ENCODE results near the gene AMZ1. TPM values are rescaled to one million over a fixed set of nuclear protein-coding genes. Genes with fewer than 3 reads are reported as not detected.
"Not testable (repeated sequence)": the region's sequence is repeated elsewhere in the genome, so short reads cannot be mapped to it uniquely, and the experiment has no call there.

AMZ1 gene
- total RNA-seq, 2 experiments from 2014 or later: 0.05 to 0.08 TPM

- DNase-seq: no peak
- Mint-ChIP-seq H3K4me1 (peaks cover 18% of the 10 kb centered on the region), H3K27ac (no peak overlapping the region), H3K9me3 (no peaks in the 10 kb centered on the region), H3K36me3 (ENCODE audit: low read depth) (no peaks in the 10 kb centered on the region), H3K27me3 (peaks cover 40% of the 10 kb centered on the region), H3K4me3 (no peak overlapping the region)
- ChIA-PET POLR2A (no interaction called here), CTCF (interaction anchor here (0.6 to 3.0 kb wide), 5 partner anchors 10 to 205 kb away, joined by 3 to 18 read pairs (median 11); no protein-coding TSS in a partner anchor)
Measured at GRCh38 chr7:2691011-2691707, 3.2 kb downstream of the AMZ1 start.

DNA sequence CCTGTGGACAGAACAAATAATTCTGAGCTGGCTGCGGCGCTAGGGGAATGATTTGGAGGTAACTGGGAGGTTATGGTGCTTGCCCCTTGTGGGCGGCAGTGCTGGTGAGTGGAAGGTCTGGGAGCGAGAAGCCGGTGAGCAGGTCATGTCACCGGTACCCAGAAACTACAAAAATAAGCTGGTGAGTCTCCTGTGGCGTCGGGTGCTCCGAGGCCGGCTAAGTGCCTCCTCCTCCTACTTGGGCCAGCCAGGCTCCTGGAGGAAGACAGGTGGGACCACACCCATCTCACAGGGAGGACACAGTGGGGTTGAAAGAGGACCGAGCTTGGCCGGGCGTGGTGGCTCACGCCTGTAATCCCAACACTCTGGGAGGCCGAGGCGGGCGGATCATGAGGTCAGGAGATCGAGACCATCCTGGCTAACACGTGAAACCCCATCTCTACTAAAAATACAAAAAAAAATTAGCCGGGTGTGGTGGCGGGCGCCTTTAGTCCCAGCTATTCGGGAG is 4.0 kb downstream of the AMZ1 start:
- DNase-seq; H3K27ac Mint-ChIP-seq; H3K4me3 Mint-ChIP-seq; H3K9me3 Mint-ChIP-seq; POLR2A ChIA-PET; H3K36me3 Mint-ChIP-seq (ENCODE audit: low read depth): not testable (repeated sequence)
- CTCF ChIA-PET: interaction anchor here (1.2 to 3.0 kb wide), 3 partner anchors 11 to 46 kb away, joined by 3 to 18 read pairs (median 11); no protein-coding TSS in a partner anchor
- Mint-ChIP-seq H3K27me3 (peaks cover 38% of the 10 kb centered on the region), H3K4me1 (peaks cover 18% of the 10 kb centered on the region)

GRCh38 chr7:2692543-2692942 is 4.5 kb downstream of the AMZ1 start:
- no peak for DNase-seq
- peaks cover 35% of the 10 kb centered on the region for H3K27me3 Mint-ChIP-seq
- POLR2A ChIA-PET: no interaction called here

DNA sequence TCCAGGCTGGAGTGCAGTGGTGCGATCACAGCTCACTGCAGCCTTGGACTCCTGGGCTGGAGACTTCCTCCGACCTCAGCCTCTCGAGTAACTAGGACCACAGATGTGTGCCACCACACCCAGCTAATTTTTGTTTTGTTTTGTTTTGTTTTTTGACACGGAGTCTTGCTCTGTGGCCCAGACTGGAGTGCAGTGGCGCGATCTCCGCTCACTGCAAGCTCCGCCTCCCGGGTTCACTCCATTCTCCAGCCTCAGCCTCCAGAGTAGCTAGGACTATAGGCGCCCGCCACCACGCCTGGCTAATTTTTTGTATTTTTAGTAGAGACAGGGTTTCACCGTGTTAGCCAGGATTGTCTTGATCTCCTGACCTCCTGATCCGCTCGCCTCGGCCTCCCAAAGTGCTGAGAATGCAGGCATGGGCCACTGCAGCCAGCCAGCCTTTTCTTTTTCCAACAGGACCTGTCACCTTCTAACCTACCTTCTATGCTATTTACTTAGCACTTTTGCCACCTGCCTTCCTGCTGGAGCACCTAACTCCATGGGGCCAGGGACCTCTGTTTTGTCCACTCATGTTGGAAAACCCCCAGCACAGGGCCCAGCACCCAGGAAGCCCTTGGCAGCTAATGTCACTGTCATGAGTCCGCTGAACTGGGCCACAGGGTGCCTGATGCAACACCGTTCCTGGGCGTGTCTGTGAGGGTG is 5.6 kb downstream of the AMZ1 start:
- H3K9me3 Mint-ChIP-seq; DNase-seq; POLR2A ChIA-PET; H3K4me3 Mint-ChIP-seq; H3K36me3 Mint-ChIP-seq (ENCODE audit: low read depth): not testable (repeated sequence)
- Mint-ChIP-seq H3K4me1 (peaks cover 27% of the 10 kb centered on the region), H3K27me3 (peaks cover 30% of the 10 kb centered on the region), H3K27ac (peak overlapping the region; percentile 50)
- CTCF ChIA-PET: interaction anchor here (3.0 kb wide), 1 partner anchor 17 kb away, joined by 18 read pairs; no protein-coding TSS in a partner anchor

More at GRCh38 chr7:2692543-2692942, 4.5 kb downstream of the AMZ1 start:
- Mint-ChIP-seq H3K4me3 (no peak overlapping the region), H3K9me3 (no peaks in the 10 kb centered on the region), H3K27ac (no peak overlapping the region), H3K36me3 (ENCODE audit: low read depth) (no peaks in the 10 kb centered on the region), H3K4me1 (peaks cover 21% of the 10 kb centered on the region)
- CTCF ChIA-PET: interaction anchor here (3.0 kb wide), 1 partner anchor 18 kb away, joined by 18 read pairs; no protein-coding TSS in a partner anchor

- H3K9me3 Mint-ChIP-seq; DNase-seq; POLR2A ChIA-PET; H3K4me3 Mint-ChIP-seq; H3K27ac Mint-ChIP-seq; H3K36me3 Mint-ChIP-seq (ENCODE audit: low read depth): not testable (repeated sequence)
- CTCF ChIA-PET: interaction anchor here (3.0 kb wide), 1 partner anchor 16 kb away, joined by 18 read pairs; no protein-coding TSS in a partner anchor
- peaks cover 25% of the 10 kb centered on the region for H3K27me3 Mint-ChIP-seq
- H3K4me1 Mint-ChIP-seq: peaks cover 27% of the 10 kb centered on the region
Measured at GRCh38 chr7:2694122-2694436, 6.1 kb downstream of the AMZ1 start.

- peak overlapping the region; percentile 56 for H3K4me3 Mint-ChIP-seq
- H3K27me3 Mint-ChIP-seq: peaks cover 7% of the 10 kb centered on the region
- H3K36me3 Mint-ChIP-seq (ENCODE audit: low read depth): no peaks in the 10 kb centered on the region
- DNase-seq: peak; percentile 86
- peak overlapping the region; percentile 76 for H3K27ac Mint-ChIP-seq
- ChIA-PET CTCF (interaction anchor here (0.5 to 6.8 kb wide), 10 partner anchors 9 to 276 kb away, joined by 3 to 84 read pairs (median 4); no protein-coding TSS in a partner anchor), POLR2A (interaction anchor here (0.8 to 1.6 kb wide), 3 partner anchors 12 to 17 kb away, joined by 3 to 8 read pairs (median 3); no protein-coding TSS in a partner anchor)
- H3K9me3 Mint-ChIP-seq: no peaks in the 10 kb centered on the region
- H3K4me1 Mint-ChIP-seq: peaks cover 38% of the 10 kb centered on the region
Measured at GRCh38 chr7:2698581-2699288, 10.7 kb downstream of the AMZ1 start.

GRCh38 chr7:2699289-2699620 is 11.3 kb downstream of the AMZ1 start:
- Mint-ChIP-seq H3K4me3 (peak overlapping the region; percentile 56), H3K27ac (peak overlapping the region; percentile 76), H3K4me1 (peaks cover 38% of the 10 kb centered on the region), H3K36me3 (ENCODE audit: low read depth) (no peaks in the 10 kb centered on the region), H3K9me3 (no peaks in the 10 kb centered on the region), H3K27me3 (peaks cover 7% of the 10 kb centered on the region)
- CTCF ChIA-PET: interaction anchor here (0.5 to 6.8 kb wide), 10 partner anchors 9 to 277 kb away, joined by 3 to 84 read pairs (median 4); no protein-coding TSS in a partner anchor
- POLR2A ChIA-PET: interaction anchor here (1.1 to 1.6 kb wide), 2 partner anchors 11 to 15 kb away, joined by 3 to 8 read pairs; no protein-coding TSS in a partner anchor
- DNase-seq: no peak

GRCh38 chr7:2700141-2700850 is 12.3 kb downstream of the AMZ1 start:
- H3K27me3 Mint-ChIP-seq: peaks cover 7% of the 10 kb centered on the region
- no peak overlapping the region for H3K4me3 Mint-ChIP-seq
- ChIA-PET CTCF (interaction anchor here (1.6 to 6.8 kb wide), 5 partner anchors 10 to 231 kb away, joined by 3 to 84 read pairs (median 4); no protein-coding TSS in a partner anchor), POLR2A (interaction anchor here (1.6 kb wide), 1 partner anchor 10 kb away, joined by 8 read pairs; no protein-coding TSS in a partner anchor)
- H3K36me3 Mint-ChIP-seq (ENCODE audit: low read depth): no peaks in the 10 kb centered on the region
- H3K4me1 Mint-ChIP-seq: peaks cover 38% of the 10 kb centered on the region
- DNase-seq: no peak
- no peaks in the 10 kb centered on the region for H3K9me3 Mint-ChIP-seq
- H3K27ac Mint-ChIP-seq: peak overlapping the region; percentile 76

DNA sequence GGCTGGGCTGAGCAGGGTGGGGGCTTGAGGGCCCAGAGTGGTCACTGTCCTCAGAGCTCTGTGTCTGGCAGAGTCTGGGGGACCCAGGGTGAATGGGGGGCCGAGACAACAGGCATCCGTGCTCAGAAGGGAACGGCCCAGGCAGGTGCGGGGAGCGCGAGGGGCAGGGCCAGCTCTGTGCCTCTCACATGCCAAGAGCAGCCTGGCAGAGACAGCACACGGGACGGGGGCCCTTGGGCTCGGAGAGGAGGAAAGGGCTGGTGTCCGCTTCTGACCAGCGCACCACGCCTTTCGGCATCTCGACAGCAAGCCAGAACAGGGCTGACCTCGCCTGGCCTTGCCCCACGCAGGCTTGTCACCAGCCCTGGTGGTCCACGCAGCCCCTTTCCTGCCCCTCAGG is 13.4 kb downstream of the AMZ1 start:
- H3K36me3 Mint-ChIP-seq (ENCODE audit: low read depth): no peaks in the 10 kb centered on the region
- no peak overlapping the region for H3K27ac Mint-ChIP-seq
- no peaks in the 10 kb centered on the region for H3K9me3 Mint-ChIP-seq
- no peak for DNase-seq
- CTCF ChIA-PET: interaction anchor here (0.6 to 6.8 kb wide), 3 partner anchors 9 to 504 kb away, joined by 3 to 84 read pairs (median 3); no protein-coding TSS in a partner anchor
- peaks cover 7% of the 10 kb centered on the region for H3K27me3 Mint-ChIP-seq
- H3K4me3 Mint-ChIP-seq: no peak overlapping the region
- peaks cover 38% of the 10 kb centered on the region for H3K4me1 Mint-ChIP-seq
- POLR2A ChIA-PET: no interaction called here

DNA sequence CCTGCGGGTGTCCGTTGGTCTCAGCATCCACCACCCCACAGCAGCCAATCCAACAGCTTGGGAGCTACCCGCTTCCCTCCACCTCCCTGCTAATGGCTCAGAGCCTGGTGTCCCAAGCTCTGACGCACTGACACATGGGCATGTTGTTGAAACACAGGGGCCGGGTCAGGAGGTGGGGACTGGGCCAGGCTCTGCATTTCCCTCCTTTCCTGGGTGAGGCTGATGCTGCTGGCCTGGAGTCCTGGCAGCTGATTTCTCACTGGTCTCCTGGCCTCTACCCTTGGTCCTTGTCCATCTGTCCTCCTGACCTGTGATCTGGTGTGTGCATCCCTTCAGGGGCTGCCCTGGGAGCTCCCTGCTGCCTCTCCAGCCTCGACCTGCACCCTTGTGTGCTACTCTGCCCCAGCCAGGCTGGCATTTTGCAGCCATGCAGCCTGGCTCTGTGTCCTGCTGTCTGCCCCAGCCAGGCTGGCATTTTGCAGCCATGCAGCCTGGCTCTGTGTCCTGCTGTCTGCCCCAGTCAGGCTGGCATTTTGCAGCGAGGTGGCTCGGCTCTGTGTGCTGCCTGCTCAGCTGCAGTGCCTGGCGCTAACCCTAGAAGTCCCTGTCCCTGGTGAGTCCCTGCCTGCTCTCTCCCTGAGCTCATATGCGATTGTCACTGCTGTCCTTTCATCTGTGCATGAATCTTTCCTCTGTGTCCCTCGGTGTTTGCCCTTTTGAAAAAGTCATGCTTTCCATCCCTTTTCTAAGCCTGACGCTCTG is 14.0 kb downstream of the AMZ1 start:
- ChIA-PET CTCF (interaction anchor here (1.8 to 6.8 kb wide), 2 partner anchors 9 to 21 kb away, joined by 4 to 84 read pairs; no protein-coding TSS in a partner anchor), POLR2A (interaction anchor here (0.6 kb wide), 1 partner anchor 179 kb away, joined by 5 read pairs; no protein-coding TSS in a partner anchor)

GRCh38 chr7:2702594-2702957 is 14.6 kb downstream of the AMZ1 start:
- Mint-ChIP-seq H3K4me1 (peaks cover 35% of the 10 kb centered on the region), H3K27me3 (peaks cover 4% of the 10 kb centered on the region), H3K9me3 (no peaks in the 10 kb centered on the region), H3K36me3 (ENCODE audit: low read depth) (no peaks in the 10 kb centered on the region), H3K4me3 (no peak overlapping the region), H3K27ac (no peak overlapping the region)
- DNase-seq: no peak
- ChIA-PET POLR2A (no interaction called here), CTCF (interaction anchor here (1.8 to 6.8 kb wide), 2 partner anchors 8 to 21 kb away, joined by 4 to 84 read pairs; no protein-coding TSS in a partner anchor)

More for the DNA sequence above, 14.0 kb downstream of the AMZ1 start:
- peak overlapping the region; percentile 13 for H3K27ac Mint-ChIP-seq
- H3K9me3 Mint-ChIP-seq: no peaks in the 10 kb centered on the region
- no peak for DNase-seq
- H3K4me1 Mint-ChIP-seq: peaks cover 38% of the 10 kb centered on the region
- H3K36me3 Mint-ChIP-seq (ENCODE audit: low read depth): no peaks in the 10 kb centered on the region
- no peak overlapping the region for H3K4me3 Mint-ChIP-seq
- H3K27me3 Mint-ChIP-seq: peaks cover 7% of the 10 kb centered on the region
